GM18858 (cell line): ENCODE results near the gene TMEM184B.

Experiments used
- ATAC-seq: cut with Tn5 transposase; IDR thresholded peaks from one replicate; pipeline ENCODE4 v1.9.1; 2021; ENCODE audit not compliant: unreplicated experiment

The TMEM184B gene

DNA sequence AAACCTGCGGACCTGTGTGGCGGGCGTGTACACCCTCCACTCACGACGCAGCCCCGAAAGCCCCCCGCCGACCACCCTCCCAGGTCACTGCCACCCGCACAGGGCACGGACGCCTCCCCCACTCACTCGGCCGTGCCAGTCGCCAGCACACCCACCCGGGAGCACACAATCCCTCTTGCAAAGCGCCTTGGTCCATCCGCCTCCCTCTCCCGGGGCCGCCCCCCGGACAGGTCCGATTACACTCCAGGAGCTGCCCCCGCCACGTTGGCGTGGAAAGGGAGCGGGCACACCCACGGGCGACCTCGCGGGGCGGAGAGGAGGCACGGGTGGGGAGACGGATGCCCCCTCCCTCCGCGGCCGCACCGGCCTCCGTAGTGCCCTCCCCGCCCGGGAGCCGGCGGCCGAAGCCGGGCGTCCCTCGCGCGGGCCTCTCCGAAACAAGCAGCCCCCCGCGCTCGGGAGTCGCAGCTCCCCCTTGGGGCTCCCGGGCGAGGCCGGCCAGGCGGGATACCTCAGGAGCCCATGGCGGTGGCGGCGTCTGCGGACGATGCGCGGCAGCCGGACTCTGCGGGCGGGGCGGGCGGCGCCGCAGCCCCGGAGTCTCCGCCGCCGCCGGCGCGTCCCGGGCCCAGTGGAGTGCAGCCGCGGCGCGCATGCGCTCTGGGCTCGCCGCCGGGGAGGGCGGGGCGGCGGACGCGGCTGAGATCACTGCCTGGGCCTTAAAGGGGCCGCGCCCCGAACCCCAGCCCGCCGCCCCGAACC, at the start of gene TMEM184B:
TMEM184B (minus strand) TSS at position 638 of the 762 bp plus-strand sequence. CDS start 25,049 bp downstream, outside the sequence.
- ATAC-seq, result no peak

DNA sequence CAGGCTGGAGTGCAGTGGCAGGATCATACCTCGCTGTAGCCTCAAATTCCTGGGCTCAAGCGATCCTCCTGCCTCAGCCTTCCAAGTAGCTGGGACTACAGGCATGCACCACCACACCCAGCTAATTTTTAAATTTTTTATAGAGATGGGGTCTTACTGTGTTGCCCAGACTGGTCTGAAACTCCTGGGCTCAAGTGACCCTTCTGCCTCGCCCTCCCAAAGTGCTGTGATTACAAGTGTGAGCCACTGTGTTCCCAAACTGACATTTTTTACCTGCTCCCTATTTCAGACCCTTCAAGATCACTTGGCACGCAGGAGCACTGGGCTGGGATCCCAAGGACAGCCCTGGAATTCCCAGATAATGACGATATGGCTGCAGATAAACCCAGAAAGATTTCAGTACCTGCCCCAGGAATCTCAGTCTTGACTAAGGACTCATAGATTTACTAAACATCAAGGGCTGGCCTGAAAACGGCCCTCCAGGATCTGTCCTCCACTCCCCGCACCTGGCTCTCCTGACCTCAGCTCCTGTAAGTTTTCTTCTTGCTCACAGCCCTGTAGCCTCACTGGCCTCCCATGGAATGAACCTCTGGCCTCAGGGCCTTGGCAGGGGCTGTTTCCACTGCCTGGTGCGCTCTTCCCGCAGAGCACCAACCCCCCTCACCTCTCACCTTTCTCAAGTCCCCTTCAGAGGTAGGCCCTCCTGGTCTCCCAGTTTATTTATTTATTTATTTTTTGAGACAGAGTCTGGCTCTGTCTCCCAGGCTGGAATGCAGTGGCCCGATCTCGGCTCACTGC, 48.0 kb upstream of the TMEM184B start:
- ATAC-seq, result no peak

DNA sequence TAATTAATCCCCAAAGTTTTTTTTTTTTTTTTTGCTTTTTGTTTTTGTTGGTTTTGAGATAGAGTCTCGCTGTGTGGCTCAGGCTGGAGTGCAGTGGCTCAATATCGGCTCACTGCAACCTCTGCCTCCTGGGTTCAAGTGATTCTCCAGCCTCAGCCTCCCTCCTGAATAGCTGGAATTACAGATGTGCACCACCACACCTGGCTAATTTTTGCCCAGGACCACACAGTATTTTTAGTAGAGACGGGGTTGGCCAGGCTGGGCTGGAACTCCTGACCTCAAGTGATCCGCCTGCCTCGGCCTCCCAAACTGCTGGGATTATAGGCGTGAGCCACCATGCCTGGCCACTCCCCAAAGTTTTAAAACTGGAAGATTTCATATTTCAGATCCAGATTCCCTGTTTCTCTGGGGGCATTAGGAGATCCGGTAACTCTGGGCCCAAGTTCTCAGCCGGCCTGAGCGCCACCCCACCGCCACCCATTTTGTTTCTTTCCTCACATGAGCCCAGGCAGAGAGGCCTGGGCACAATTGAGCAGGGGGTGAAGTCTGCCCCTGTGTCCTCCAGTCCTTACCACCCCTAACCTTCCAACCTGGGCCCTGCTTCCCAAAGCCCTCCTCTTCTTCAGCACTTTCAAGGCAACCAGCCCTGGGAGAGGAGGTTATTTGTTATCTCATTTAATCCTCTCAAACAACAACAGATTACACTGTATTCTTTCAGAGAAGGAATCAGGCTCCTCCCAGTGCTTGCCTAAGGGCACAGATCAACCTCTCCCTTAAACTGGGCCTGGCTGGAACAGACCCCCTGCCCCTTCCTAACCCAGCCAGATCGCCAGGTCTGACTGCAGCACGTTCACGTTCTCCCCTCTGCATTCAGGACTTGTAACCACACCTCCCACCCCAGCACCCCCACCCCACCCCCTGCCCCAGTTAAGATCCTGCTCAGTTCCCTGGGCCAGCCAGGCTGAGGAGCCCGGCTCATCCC, 46.3 kb upstream of the TMEM184B start:
- no peak for ATAC-seq

DNA sequence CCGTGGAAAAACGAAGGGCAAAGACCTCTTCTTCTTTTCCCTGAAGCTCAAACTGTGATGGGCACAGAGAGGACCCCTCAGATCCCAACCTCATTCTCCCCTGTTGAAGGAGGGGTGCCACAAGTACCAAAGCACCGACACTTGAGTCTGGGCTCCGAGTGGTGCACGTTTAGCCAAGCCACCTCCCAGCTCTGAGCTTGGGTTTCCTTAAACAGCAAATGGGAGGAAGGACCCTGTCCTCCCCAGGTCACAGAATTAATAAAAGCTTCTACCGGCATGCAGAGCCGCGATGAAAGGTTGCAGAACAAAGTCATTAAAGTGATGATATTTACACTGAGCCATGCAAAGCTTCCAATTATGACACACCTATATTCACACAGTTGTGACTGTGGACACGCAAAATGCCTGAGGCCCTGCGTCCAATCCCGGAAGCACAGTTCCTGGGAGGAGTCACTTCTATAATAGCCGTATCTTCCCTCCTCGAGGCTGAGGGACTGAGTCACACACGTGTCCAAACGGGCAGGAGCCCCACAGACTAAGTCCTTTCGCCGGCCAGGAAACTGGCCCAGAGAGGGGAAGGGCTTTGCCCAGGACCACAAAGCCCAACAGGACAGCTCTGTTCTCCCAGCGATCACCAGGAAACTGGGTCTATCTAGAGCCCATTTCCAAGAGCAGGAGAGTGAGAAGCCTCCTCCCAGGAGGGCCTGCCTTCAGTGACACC, 45.3 kb upstream of the TMEM184B start:
- ATAC-seq, result no peak

DNA sequence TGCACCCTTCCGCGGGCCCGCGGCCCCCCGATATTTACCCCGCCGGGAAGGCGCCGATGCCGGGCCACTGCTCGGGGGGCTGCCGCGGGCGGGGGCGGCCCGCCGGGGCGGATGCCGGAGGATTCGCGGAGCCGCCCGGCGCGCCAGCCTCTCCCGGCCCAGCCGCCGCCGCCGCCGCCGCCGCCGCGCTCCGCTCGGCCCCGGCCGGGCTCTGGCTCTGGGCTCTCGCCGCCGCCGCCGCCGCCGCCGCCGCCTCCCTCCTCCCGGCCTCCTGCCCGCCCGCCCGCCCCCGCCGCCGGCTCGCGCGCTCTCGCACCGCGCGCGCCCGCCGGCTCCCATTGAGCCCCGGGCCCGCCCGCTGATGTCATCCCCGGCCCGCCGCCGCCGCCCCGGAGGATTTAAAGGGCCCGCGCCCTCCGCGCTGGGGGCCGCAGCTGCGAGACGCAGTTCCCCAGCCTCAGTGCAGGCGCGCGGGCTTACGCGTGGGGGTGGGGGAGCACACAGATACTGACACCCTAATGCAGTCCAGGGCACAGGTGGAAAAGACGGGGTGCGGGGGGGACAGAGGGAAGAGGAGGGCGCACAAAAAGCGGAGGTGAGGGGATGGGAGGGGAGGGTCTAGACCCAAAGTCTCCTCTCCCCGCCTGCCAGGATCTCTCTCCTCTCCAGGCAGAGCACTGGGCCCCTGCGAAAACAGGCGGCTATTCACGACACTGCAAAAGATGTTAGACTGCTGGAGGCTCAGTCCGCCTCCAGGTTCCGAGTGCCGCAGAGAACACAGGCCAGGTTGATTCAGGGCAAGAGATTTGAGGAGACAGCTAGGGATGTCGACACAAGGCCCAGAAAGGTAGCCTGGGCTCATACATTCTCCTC, 44.5 kb upstream of the TMEM184B start, which contains the start of gene CSNK1E:
CSNK1E (minus strand) TSS at position 312 of the 873 bp plus-strand sequence. CDS start 3,276 bp downstream, outside the sequence.
- no peak for ATAC-seq

DNA sequence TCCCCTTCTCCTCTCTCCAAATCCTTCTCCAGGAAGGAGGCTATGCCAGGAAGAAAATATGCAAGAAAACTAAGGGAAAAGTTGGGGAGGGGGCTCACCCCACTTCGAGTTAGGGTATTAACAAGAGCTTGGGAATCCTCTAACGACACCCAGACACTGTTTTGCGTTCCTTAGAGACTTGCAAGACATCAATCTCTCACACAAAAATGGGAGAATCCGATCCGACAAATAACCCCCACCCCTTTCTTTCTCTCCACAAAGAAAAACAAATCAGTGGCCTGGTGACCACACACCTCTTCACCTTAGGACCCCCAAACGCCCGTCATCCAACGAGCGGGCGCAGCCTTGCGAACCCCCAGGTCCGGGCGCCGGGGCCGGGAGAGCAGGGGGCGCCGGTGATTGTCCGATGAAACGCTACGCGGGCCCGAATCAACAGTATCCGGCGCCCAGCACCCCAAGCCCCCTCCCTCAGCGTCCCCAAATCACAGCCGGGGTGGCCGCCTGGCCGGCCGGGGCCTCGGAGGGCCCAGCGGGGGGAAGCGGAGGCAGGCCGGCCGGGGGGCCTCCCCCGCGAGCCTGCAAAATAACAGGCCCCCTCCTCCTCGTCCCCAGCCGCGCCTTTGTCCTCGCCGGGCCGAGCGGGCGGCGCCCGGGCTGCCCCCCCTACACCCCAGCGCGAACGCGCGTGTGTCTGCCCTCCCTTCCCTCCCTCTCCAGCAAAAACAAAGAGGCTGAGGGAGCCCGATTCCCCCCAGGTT, 43.7 kb upstream of the TMEM184B start:
- no peak for ATAC-seq

DNA sequence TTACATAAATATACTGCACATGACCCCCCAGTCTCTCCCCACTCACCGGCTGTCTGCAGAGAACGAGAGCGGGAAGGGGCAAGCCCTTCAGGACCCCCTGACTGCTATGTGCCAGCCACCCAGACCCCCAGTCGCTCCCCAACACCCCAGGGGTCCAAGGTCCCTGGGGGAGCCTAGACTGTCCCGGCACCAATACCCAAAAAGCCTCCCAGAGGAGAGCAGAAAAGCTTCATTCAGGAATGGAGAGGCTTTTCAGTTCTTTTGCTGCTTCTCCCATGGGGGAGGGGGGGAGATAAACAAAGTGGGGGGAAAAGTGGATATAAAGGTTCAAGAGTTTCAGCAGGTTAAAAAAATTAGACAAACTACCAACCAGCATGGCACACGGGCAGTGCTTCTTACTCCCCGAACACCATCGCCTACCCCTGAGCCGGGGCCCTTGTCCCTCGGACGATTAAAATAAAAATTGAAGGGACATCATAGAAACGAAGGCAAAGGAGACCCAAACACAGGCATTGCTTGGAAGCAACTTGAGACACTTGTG, 43.1 kb upstream of the TMEM184B start:
- ATAC-seq, result no peak

DNA sequence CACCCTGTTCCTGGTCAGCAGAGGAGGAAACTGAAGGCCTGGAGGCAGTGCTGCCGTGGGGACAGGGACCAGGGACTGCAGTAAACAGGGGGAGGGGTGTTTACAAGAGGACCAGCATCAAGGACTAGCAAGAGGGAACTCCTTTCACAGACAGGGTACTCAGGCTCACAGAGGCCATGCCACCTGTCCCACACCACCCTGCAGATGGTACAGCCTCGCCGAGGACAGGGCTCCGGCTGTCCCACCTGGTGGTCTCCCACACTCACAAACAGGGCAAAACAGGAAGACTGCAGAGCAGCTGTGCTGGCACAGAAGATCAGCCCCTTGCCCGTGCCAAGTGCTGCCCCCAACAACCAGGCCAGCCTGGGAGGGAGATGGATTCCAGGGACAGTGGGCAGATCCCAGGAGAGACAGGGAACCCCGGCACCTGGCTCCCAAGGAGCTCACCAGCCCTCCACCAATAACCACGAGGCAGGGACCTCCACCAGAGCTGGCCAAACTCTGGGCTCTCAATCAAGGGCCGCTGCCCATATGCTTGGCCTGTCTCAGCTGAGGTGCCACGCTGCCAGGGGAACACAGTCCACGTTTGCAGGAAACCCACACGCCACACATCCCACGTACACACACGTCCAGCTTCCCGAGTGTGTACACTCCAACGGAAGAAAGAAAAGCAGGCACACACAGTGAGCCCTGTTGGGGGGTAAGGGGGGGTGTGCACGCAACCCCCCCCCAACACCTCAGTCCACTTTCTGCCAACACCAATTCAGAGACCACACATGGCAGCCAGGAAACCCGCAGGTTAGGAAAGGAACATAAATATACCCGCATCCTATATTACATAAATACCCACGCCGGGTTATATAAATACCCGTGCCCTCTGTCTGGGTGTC, 42.4 kb upstream of the TMEM184B start:
- ATAC-seq, result no peak

DNA sequence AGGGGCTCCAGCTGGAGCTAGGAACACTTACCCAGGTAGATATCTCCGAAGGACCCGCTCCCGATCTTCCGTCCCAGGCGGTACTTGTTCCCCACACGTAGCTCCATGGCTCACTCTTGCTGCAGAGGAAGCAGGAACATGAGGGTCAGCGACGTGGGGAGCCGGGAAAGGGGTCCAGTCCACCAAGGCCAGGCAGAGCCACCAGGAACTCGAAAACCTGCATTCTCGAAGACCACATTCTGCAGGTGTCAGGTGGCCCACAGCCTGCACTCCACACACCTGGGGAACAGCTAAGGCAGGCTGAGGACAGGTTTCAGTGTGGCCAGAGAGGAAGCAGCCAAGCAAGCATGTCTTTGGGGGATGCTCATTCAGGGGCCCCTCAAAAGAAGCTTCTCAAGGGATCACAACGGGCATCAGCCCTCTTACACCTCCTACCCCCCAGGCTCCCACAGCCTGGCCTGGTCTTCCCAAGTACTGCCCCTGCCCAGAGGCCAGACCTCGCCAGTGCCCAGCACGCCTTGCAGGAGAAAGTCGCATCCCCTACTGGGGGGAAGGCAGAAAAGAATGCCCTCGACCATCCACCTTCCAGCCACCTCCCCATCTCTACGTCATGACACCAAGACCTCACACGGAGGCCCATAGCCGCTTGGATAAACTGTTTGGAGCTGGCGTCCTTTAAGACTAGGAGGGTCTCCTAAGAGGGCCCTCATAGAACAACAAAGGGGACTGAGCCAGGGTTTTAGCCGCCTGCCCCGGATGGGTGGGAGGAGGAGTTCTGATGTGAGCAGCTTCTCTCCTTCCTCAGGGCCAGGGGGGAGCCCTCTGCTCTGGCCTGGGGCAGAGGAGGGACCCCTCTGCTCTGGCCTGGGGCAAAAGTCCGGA, 41.5 kb upstream of the TMEM184B start:
- no peak for ATAC-seq

DNA sequence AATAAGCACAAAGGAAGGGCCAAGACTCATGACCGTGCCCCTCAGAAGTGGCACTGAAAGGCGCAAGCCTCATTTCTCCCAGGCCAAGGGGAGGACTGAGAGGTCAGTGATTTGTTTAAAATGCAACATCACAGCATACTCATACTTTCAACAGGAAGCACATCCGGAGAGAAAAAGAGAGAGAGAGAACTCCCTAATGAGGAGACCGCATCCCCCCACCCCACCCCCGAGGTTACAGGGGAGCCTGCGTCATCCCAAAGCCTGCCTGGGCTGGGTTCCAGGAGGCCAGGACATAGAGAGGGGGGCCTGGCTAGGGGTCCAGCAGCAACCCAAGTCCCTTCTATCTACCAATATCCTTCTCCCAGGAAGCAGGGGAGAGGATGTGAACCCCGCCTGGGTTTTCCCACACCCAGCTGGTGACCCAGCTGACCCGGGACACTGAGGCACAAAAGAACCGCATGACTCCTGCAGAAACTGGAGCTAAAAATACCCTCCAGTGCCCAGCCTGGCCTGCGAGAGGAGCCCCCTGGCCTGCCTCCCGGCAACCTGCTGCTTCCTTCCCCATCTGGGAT, 40.7 kb upstream of the TMEM184B start:
- no peak for ATAC-seq

DNA sequence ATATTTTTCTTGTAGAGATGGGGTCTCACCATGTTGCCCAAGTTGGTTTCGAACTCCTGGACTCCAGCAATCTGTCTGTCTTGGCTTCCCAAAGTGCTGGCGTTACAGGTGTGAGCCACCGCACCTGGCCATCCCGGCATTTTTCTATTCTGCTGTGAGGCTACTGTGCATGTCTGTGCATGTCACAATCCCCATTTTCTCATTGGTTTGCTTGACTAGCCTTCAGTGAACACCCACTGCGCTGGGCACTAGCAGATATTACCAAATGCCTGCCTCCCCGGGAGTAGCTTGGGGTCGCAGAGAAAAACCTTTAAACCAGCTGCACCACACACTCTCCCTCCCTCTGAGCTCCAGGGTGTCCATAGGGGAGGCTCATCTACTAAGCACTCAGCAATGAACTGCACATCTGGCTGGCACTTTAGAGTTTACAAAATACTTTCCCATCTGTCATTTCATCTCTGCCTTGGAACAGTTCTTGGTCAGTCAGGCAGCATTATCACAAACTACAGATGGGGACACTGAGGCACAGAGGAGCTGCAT, 39.5 kb upstream of the TMEM184B start:
- no peak for ATAC-seq

DNA sequence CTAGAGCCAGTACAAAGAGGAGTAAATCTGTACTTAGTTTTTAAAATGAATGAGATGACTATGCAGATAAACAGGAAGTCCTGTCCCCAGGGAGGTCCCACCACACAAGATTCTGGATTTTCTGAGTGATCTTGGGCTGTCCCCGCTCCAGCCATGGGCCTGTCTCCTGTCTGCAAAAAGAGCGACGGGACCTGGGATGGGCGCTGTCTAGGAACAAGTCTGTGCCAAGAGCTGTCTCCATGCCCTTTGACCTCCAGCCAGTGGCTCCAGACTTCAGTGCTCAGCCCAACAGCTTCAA, 38.5 kb upstream of the TMEM184B start:
- no peak for ATAC-seq

DNA sequence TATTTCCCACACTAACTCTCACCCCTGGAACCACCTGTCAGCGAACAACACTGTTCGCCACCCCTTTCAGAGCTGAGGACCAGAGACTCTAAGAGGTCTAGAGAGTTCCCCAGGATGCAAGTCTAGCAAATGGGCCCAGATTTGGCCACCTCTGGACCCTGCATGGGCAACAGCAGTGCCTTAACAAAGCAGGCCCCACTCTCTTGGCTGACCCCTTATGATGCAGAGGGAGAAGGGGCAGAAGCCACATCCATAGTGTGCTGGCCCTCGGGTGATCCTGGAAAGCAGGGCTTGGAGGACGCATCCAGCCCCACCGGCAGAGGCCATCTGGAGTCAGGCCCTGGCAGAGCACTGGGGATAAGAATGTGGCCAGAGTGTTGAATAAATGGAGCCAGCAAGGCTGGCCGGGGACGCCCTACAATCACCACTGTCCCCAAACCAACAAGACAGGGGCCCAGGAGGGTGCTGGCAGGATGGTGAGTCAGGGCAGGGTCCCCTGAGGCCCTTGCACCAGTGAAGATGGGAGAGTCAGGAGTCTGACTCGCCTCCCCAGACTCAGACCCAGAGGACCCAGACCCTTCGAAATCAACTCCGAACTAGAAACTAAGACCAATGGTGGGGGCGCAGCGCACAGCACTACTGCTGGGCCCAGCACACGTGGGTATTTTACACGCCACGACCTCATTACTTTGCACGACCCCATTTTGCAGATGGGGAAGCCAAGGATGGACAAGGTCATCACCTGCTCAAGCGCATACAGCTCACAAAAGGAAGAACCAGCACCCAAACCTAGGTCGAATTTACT, 37.9 kb upstream of the TMEM184B start:
- no peak for ATAC-seq

DNA sequence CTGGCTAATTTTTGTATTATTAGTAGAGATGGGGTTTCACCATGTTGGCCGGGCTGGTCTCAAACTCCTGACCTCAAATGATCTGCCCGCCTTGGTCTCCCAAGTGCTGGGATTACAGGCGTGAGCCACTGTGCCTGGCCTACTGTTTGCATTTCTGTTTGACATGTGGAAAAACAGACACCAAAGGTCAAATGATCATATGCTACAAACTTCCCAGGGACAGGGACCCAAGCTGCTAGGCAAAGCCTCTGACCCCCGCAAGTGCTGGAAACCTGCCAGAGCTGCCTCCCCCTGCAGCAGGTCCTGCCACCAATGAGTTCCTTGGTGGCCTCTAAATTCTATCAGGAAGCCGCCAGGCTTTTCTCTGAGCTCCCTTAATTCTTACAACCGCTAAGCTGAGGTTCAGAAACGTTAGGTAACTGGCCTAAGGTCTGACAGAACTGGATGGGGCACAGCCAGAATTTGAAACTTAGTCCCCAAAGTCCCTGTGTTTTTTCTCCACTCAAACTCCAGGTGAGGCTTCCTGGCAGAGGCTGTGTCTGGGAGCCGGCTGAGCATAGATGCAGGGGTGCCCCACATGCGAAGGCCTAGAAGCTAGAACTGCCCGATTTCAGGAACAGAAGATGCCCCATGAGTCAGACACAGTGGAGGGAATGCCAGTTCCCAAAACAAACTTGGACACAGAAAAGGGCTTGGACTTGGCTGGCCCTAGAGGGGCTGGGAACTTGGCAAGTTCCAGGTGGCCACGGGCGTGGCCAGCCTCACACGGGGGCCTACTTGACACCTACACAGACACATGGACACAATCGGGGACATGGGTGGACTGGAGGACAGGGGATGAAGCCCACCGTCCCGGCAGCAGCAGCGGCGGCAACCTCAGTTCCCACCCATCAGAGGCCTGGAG, 37.1 kb upstream of the TMEM184B start:
- no peak for ATAC-seq
